CD4-positive, CD25-positive, alpha-beta regulatory T cell (primary cell): ENCODE measurements around the gene NNMT. TPM values are rescaled to one million over a fixed set of nuclear protein-coding genes. Genes with fewer than 3 reads are reported as not detected.

ENCODE experiments used
- ATAC-seq, 2 donors: fragments of 150-1000 bp; cut with Tn5 transposase; one replicate each; pipeline ENCODE4 v1.10.0; 2021; ENCODE audit warnings: low read depth in 2 of 2, moderate number of reproducible peaks in 2 of 2, moderate library complexity in 1 of 2
- DNase-seq, 3 donors: peaks; one replicate each; pipeline versions ENCODE4 v3.0.0 to v3.0.0-alpha.2; 2012 to 2022; ENCODE audit warnings: mixed read lengths in 1 of 3
- H3K27ac ChIP-seq: one replicate; pipeline ENCODE4 v1.7.0; 2013; ENCODE audit warnings: mild to moderate bottlenecking, low read length; ENCODE audit not compliant: insufficient read depth, poor library complexity, severe bottlenecking
- H3K27me3 ChIP-seq: one replicate; pipeline ENCODE4 v1.7.0; 2013; ENCODE audit warnings: low read length; ENCODE audit not compliant: control insufficient read depth, insufficient read depth
- H3K36me3 ChIP-seq: one replicate; pipeline ENCODE4 v1.7.0; 2013; ENCODE audit warnings: mild to moderate bottlenecking, low read length, moderate library complexity; ENCODE audit not compliant: control insufficient read depth, insufficient read depth
- H3K4me1 ChIP-seq: 2 replicates; pipeline ENCODE4 v1.7.0; 2013; ENCODE audit warnings: mild to moderate bottlenecking, low read length; ENCODE audit not compliant: insufficient read depth, control insufficient read depth, poor library complexity, severe bottlenecking
- H3K4me3 ChIP-seq: one replicate; pipeline ENCODE4 v1.7.0; 2013; ENCODE audit warnings: low read depth, mild to moderate bottlenecking, low read length, moderate library complexity
- H3K9me3 ChIP-seq, 2 experiments: 1 replicate in 1 of 2; 2 replicates in 1 of 2; pipeline ENCODE4 v1.7.0; 2013; ENCODE audit warnings: low read length in 2 of 2, mild to moderate bottlenecking in 1 of 2, moderate library complexity in 1 of 2; ENCODE audit not compliant: control insufficient read depth in 2 of 2
- H3K27ac Mint-ChIP-seq, 3 donors: one replicate each; pipeline ENCODE4 v1.8.0; 2020 to 2022; ENCODE audit warnings: mild to moderate bottlenecking in 3 of 3, mixed read lengths in 3 of 3, moderate library complexity in 2 of 3
- H3K27me3 Mint-ChIP-seq: one replicate; pipeline ENCODE4 v1.8.0; 2022; ENCODE audit warnings: mild to moderate bottlenecking, mixed read lengths
- H3K36me3 Mint-ChIP-seq: one replicate; pipeline ENCODE4 v1.8.0; 2020; ENCODE audit warnings: mixed read lengths
- H3K4me1 Mint-ChIP-seq, 4 donors: one replicate each; pipeline ENCODE4 v1.8.0; 2020 to 2022; ENCODE audit warnings: mixed read lengths in 4 of 4, mild to moderate bottlenecking in 1 of 4
- H3K4me3 Mint-ChIP-seq, 4 donors: one replicate each; pipeline ENCODE4 v1.8.0; 2020 to 2022; ENCODE audit warnings: mild to moderate bottlenecking in 4 of 4, mixed read lengths in 4 of 4, moderate library complexity in 3 of 4
- H3K9me3 Mint-ChIP-seq, 7 donors: one replicate each; pipeline ENCODE4 v1.8.0; 2020 to 2022; ENCODE audit warnings: mixed read lengths in 7 of 7, mild to moderate bottlenecking in 3 of 7, moderate library complexity in 2 of 7
- polyA plus RNA-seq, 4 donors: library from polyadenylated mRNA; unstranded; fragments of 300-500 nt; fragmentation: Illumina TruSeq; gene quantifications; one replicate each; pipeline ENCODE4 v1.2.3, GENCODE V29; 2021
- total RNA-seq: library from RNA; stranded (reverse); gene quantifications from one replicate; pipeline ENCODE4 v1.2.3, GENCODE V29; 2022

NNMT gene
- total and polyA plus RNA-seq, 5 donors from 2014 or later, result not detected

DNA sequence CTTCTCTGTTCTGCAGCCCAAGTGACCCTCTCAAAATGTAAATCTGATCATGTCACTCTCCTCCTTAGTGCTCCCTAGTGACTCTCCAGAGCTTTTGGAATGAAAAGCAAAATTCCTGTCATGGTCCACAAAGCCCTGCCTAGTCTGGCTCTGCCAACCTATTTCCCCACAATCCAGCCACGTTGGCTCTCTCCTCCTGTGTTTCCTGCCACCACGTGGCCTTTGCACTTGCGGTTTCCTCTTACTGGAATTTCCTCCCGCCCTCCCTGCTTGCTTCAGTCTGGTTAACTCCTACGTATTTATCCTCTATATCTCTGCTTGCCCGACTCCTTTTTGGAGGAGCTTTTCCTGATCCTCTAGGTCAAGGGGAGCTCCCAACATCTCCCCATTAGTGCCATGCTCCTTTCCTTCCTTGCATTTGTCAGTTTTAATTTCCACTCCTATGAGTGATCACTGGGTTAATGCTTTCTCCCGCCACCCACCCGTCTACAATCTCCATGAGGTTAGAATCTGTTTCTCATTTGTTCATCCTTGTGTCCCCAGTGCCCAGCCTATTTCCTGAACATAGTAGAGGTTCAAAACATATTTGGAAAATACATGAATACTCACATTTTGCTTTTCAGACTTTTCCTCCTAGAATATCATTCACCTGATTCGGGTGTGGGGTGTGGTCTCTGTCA lies 11.5 kb downstream of the NNMT start:
- Mint-ChIP-seq H3K36me3 (no peaks in the 10 kb centered on the region), H3K27me3 (peaks cover 27% of the 10 kb centered on the region), H3K4me3 (peak overlapping the region in 1 of 4 donors; percentile 44), H3K27ac (peak overlapping the region in 1 of 3 donors; percentile 16), H3K4me1 (peaks cover 0 to 10% (median 1%) of the 10 kb centered on the region in 4 donors), H3K9me3 (peaks cover 0 to 4% (median 0%) of the 10 kb centered on the region in 7 donors)
- no peak for DNase-seq
- ATAC-seq, result no peak
- Histone ChIP-seq H3K9me3 (no peaks in the 10 kb centered on the region), H3K4me3 (no peak overlapping the region), H3K27me3 (peaks cover 9% of the 10 kb centered on the region), H3K36me3 (no peaks in the 10 kb centered on the region), H3K27ac (no peak overlapping the region), H3K4me1 (no peaks in the 10 kb centered on the region)

- peaks cover 9% of the 10 kb centered on the region for H3K27me3 ChIP-seq
- H3K9me3 ChIP-seq, result no peaks in the 10 kb centered on the region
- Mint-ChIP-seq H3K9me3 (peaks cover 0 to 4% (median 0%) of the 10 kb centered on the region in 7 donors), H3K4me3 (no peak overlapping the region), H3K27ac (peak overlapping the region in 1 of 3 donors; percentile 4), H3K36me3 (no peaks in the 10 kb centered on the region), H3K27me3 (peaks cover 27% of the 10 kb centered on the region), H3K4me1 (peaks cover 0 to 10% (median 1%) of the 10 kb centered on the region in 4 donors)
- DNase-seq (no peak), ATAC-seq (no peak)
- H3K27ac ChIP-seq, result no peak overlapping the region
- no peak overlapping the region for H3K4me3 ChIP-seq
- no peaks in the 10 kb centered on the region for H3K36me3 ChIP-seq
- no peaks in the 10 kb centered on the region for H3K4me1 ChIP-seq
Measured at GRCh38 chr11:114308689-114309089, 12.5 kb downstream of the NNMT start.

DNA sequence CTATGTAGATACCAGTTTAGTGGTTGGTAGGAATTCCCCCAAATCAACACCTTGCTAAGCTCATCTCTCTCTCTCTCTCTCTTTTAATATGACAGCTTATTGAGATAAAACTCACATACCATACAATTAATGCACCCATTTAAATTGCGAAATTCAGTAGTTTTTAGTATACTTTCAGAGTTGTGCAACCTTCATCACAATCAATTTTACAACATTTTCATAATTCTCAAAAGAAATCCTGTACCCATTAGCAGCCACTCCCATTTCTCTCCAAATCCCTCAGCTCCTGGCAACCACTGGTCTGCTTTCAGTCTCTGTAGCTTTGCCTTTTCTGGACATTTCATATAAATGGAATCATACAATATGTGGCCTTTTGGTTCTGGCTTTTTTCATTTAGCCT lies 13.3 kb downstream of the NNMT start:
- no peak for ATAC-seq
- DNase-seq, result no peak

DNA sequence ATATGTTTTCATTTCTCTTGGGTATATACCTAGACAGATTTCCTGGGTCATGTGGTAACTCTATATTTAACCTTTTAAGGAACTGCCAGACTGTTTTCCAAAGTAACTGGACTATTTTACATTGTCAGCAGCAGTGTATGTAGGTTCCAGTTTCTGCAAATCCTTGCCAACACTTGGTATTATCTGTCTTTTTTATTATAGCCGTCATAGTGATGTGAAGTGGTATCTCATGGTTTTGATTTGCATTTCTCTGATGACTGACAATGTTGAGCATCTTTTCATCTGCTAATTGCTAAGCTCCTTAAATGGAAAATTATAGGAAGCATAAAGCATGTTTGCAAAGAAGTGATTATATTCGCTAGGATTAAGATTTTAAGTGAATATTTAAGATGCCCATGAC lies 13.9 kb downstream of the NNMT start:
- no peak for ATAC-seq
- Histone ChIP-seq H3K4me1 (no peaks in the 10 kb centered on the region), H3K27me3 (peaks cover 9% of the 10 kb centered on the region), H3K27ac (no peak overlapping the region), H3K36me3 (no peaks in the 10 kb centered on the region), H3K9me3 (no peaks in the 10 kb centered on the region), H3K4me3 (no peak overlapping the region)
- Mint-ChIP-seq H3K27me3 (peaks cover 20% of the 10 kb centered on the region), H3K4me1 (peaks cover 0 to 10% (median 1%) of the 10 kb centered on the region in 4 donors), H3K4me3 (no peak overlapping the region), H3K27ac (no peak overlapping the region), H3K36me3 (no peaks in the 10 kb centered on the region), H3K9me3 (peaks cover 0 to 4% (median 0%) of the 10 kb centered on the region in 7 donors)
- DNase-seq, result no peak

More for the DNA sequence above, 13.3 kb downstream of the NNMT start:
- H3K4me3 Mint-ChIP-seq, result no peak overlapping the region
- peaks cover 0 to 10% (median 1%) of the 10 kb centered on the region in 4 donors for H3K4me1 Mint-ChIP-seq
- Histone ChIP-seq H3K27me3 (peaks cover 9% of the 10 kb centered on the region), H3K27ac (no peak overlapping the region), H3K36me3 (no peaks in the 10 kb centered on the region), H3K9me3 (no peaks in the 10 kb centered on the region), H3K4me1 (no peaks in the 10 kb centered on the region), H3K4me3 (no peak overlapping the region)
- H3K27me3 Mint-ChIP-seq, result peaks cover 20% of the 10 kb centered on the region
- H3K36me3 Mint-ChIP-seq, result no peaks in the 10 kb centered on the region
- H3K27ac Mint-ChIP-seq, result no peak overlapping the region
- H3K9me3 Mint-ChIP-seq, result peaks cover 0 to 4% (median 0%) of the 10 kb centered on the region in 7 donors

GRCh38 chr11:114311946-114312345 lies 15.7 kb downstream of the NNMT start:
- peaks cover 12% of the 10 kb centered on the region for H3K27me3 ChIP-seq
- peaks cover 0 to 1% (median 0%) of the 10 kb centered on the region in 7 donors for H3K9me3 Mint-ChIP-seq
- peaks cover 15% of the 10 kb centered on the region for H3K27me3 Mint-ChIP-seq
- H3K4me3 Mint-ChIP-seq, result no peak overlapping the region
- H3K36me3 ChIP-seq, result no peaks in the 10 kb centered on the region
- no peak for ATAC-seq
- H3K4me1 ChIP-seq, result peaks cover 5% of the 10 kb centered on the region
- no peaks in the 10 kb centered on the region for H3K9me3 ChIP-seq
- DNase-seq, result no peak
- no peak overlapping the region for H3K27ac ChIP-seq
- H3K4me3 ChIP-seq, result no peak overlapping the region
- peaks cover 0 to 27% (median 10%) of the 10 kb centered on the region in 4 donors for H3K4me1 Mint-ChIP-seq
- H3K27ac Mint-ChIP-seq, result no peak overlapping the region
- H3K36me3 Mint-ChIP-seq, result no peaks in the 10 kb centered on the region

GRCh38 chr11:114314096-114314495 lies 17.9 kb downstream of the NNMT start:
- no peak overlapping the region for H3K27ac ChIP-seq
- peaks cover 8% of the 10 kb centered on the region for H3K27me3 ChIP-seq
- no peak for ATAC-seq
- no peaks in the 10 kb centered on the region for H3K36me3 Mint-ChIP-seq
- H3K4me3 Mint-ChIP-seq, result no peak overlapping the region
- peaks cover 9% of the 10 kb centered on the region for H3K27me3 Mint-ChIP-seq
- no peak overlapping the region for H3K4me3 ChIP-seq
- H3K36me3 ChIP-seq, result no peaks in the 10 kb centered on the region
- no peaks in the 10 kb centered on the region for H3K9me3 ChIP-seq
- DNase-seq, result no peak
- H3K27ac Mint-ChIP-seq, result peak overlapping the region in 1 of 3 donors; percentile 26
- peaks cover 15% of the 10 kb centered on the region for H3K4me1 ChIP-seq
- H3K4me1 Mint-ChIP-seq, result peaks cover 0 to 38% (median 14%) of the 10 kb centered on the region in 4 donors
- no peaks in the 10 kb centered on the region for H3K9me3 Mint-ChIP-seq

DNA sequence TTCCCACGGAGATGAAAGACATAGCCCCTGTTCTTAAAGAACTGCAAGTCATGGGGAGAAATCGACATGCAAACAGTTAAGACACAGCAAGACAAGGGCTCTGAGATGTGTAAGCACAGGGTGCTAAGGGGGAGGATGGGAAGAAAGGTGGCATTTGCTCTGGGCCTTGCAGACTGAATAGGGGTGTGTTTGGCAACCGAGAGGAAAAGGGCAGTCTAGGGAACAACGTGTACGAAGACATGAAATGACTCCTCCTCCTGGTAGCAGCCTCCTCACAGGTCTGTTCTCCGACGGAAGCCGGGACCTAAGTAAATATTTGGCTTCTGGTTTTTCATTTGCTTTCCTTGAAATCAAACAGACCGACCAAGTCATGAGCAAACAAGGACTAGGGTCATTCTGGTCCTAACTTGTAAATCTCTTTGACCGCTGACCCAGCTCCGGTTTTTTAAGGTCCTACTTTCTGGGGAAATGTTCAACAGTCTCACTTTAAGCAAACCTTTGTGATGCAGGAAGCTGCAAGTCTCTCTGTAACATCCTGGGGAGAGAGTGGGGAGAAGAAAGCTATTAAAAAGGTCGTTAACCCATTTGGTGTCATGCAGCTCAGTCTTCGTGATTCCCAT lies 19.7 kb downstream of the NNMT start:
- peak overlapping the region; percentile 23 to 97 (median 86) for H3K27ac Mint-ChIP-seq
- H3K9me3 ChIP-seq, result no peaks in the 10 kb centered on the region
- peaks cover 6% of the 10 kb centered on the region for H3K27me3 ChIP-seq
- no peaks in the 10 kb centered on the region for H3K36me3 ChIP-seq
- H3K4me3 ChIP-seq, result peak overlapping the region; percentile 62
- DNase-seq, result peak in 2 of 3 donors; percentile 16 to 72
- H3K4me1 ChIP-seq, result peaks cover 29% of the 10 kb centered on the region
- no peak overlapping the region for H3K27ac ChIP-seq
- peaks cover 0 to 2% (median 0%) of the 10 kb centered on the region in 7 donors for H3K9me3 Mint-ChIP-seq
- peaks cover 5% of the 10 kb centered on the region for H3K27me3 Mint-ChIP-seq
- no peaks in the 10 kb centered on the region for H3K36me3 Mint-ChIP-seq
- peak; percentile 29 to 43 for ATAC-seq
- H3K4me1 Mint-ChIP-seq, result peaks cover 7 to 54% (median 27%) of the 10 kb centered on the region in 4 donors
- H3K4me3 Mint-ChIP-seq, result peak overlapping the region; percentile 17 to 93 (median 70)
